Kidney (tissue), 14 donors: ENCODE results near the gene CD55. TPM values are rescaled to one million over a fixed set of nuclear protein-coding genes. Genes with fewer than 3 reads are reported as not detected.
"Not testable (repeated sequence)": the region's sequence is repeated elsewhere in the genome, so short reads cannot be mapped to it uniquely, and the experiment has no call there.

Source experiments
- DNase-seq, 5 donors: peaks; one replicate each; pipeline ENCODE4 v3.0.0-alpha.2; 2013 to 2020
- FAIRE-seq: peaks from 2 replicates; lab custom pipeline; 2012; peaks lifted over from hg19 to GRCh38; lab: Jason Lieb, UNC
- H3K27ac ChIP-seq, 2 donors: one replicate each; pipeline ENCODE4 v1.7.0; 2013; ENCODE audit warnings: low read depth in 2 of 2, low read length in 2 of 2, inconsistent platforms in 1 of 2
- H3K27me3 ChIP-seq: one replicate; pipeline ENCODE4 v1.7.1; 2013; ENCODE audit warnings: low read length, inconsistent platforms; ENCODE audit not compliant: control insufficient read depth, insufficient read depth
- H3K36me3 ChIP-seq, 3 donors: one replicate each; pipeline versions ENCODE4 v1.7.0 to v1.7.1; 2013; ENCODE audit warnings: low read length in 3 of 3, control low read depth in 1 of 3, inconsistent platforms in 1 of 3; ENCODE audit not compliant: insufficient read depth in 3 of 3, control insufficient read depth in 2 of 3
- H3K4me1 ChIP-seq, 3 donors: one replicate each; pipeline versions ENCODE4 v1.7.0 to v1.7.1; 2013; ENCODE audit warnings: low read length in 3 of 3, inconsistent platforms in 1 of 3, low read depth in 1 of 3; ENCODE audit not compliant: control insufficient read depth in 2 of 3, insufficient read depth in 2 of 3
- H3K4me3 ChIP-seq, 3 donors: one replicate each; pipeline versions ENCODE4 v1.7.0 to v1.8.1; 2013; ENCODE audit warnings: low read length in 3 of 3, control low read depth in 1 of 3, inconsistent platforms in 1 of 3
- H3K9ac ChIP-seq, 3 donors: one replicate each; pipeline versions ENCODE4 v1.7.0 to v1.7.1; 2013; ENCODE audit warnings: low read length in 3 of 3, control low read depth in 1 of 3, inconsistent platforms in 1 of 3
- H3K9me3 ChIP-seq, 3 donors: one replicate each; pipeline versions ENCODE4 v1.7.0 to v1.7.1; 2013; ENCODE audit warnings: low read length in 3 of 3, control low read depth in 1 of 3, inconsistent platforms in 1 of 3; ENCODE audit not compliant: control insufficient read depth in 2 of 3, insufficient read depth in 1 of 3
- intact Hi-C: fragments of 100-400 bp; cut with DNase I; formaldehyde crosslinking; loops from one replicate; pipeline ENCODE4 v1.11.1; 2022
- polyA plus RNA-seq: library from polyadenylated mRNA; stranded (reverse); fragments of 350-450 nt; fragmentation: Illumina TruSeq; extraction: RNeasy Lipid Tissue Mini Kit (QIAGEN cat#74804); gene quantifications from one replicate; pipeline ENCODE4 v1.2.3, GENCODE V29; 2014; ENCODE audit warnings: low read depth, low replicate concordance; ENCODE audit not compliant: insufficient read depth
- total RNA-seq: library from RNA; stranded (reverse); fragmentation: NEBNext Ultra II Directional; extraction: Animal tissue kit (Norgen Biotek cat#: 25700); gene quantifications from one replicate; pipeline ENCODE4 v1.2.1, GENCODE V29; 2021
- TF ChIP-seq, protein P1 (sequence below): IDR thresholded peaks from 3 replicates; pipeline ENCODE4 v1.5.1; 2012; ENCODE audit warnings: mild to moderate bottlenecking, moderate library complexity, borderline replicate concordance; ENCODE audit not compliant: insufficient read depth; ENCODE audit errors: extremely low read depth
- donor health status: control.
- donor health status: control.
- donor health status: control.
- donor health status: control.
- donor health status: control.
- donor health status: DM: yes; HTN: yes; CAD: no.
- donor health status: Normal renal cell carcinoma (clear cell type).

The CD55 gene
- total and polyA plus RNA-seq, 2 donors from 2014 or later, result 28.8 to 69.5 TPM

DNA sequence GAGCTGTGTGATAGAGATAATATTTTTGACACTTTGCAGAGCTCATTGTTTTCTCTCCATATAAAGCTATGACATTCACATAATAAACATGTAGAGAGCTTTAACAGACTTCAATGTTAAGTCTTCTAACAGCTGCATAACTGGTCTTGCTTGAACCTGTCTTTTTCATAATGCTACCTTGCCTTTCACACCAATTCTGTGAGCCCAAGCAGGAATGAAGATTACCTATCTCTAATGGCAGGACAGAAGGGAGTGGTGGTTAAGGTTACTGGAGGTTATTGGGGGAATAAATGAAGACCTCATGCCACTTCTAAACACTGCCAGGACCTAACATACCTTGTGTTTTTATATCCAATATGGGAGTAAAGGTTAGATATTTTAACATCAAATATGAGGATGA, 2.3 kb upstream of the CD55 start:
- TF ChIP-seq, protein P1, sequence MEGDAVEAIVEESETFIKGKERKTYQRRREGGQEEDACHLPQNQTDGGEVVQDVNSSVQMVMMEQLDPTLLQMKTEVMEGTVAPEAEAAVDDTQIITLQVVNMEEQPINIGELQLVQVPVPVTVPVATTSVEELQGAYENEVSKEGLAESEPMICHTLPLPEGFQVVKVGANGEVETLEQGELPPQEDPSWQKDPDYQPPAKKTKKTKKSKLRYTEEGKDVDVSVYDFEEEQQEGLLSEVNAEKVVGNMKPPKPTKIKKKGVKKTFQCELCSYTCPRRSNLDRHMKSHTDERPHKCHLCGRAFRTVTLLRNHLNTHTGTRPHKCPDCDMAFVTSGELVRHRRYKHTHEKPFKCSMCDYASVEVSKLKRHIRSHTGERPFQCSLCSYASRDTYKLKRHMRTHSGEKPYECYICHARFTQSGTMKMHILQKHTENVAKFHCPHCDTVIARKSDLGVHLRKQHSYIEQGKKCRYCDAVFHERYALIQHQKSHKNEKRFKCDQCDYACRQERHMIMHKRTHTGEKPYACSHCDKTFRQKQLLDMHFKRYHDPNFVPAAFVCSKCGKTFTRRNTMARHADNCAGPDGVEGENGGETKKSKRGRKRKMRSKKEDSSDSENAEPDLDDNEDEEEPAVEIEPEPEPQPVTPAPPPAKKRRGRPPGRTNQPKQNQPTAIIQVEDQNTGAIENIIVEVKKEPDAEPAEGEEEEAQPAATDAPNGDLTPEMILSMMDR, result no peak
- H3K36me3 ChIP-seq, result no peaks in the 10 kb centered on the region
- FAIRE-seq (no peak), DNase-seq (no peak)
- H3K9me3 ChIP-seq, result peaks cover 0 to 3% (median 0%) of the 10 kb centered on the region in 3 donors
- intact Hi-C loops, result no loop called here
- H3K4me1 ChIP-seq, result peaks cover 0 to 6% (median 3%) of the 10 kb centered on the region in 3 donors
- no peak overlapping the region for H3K9ac ChIP-seq
- no peak overlapping the region for H3K27ac ChIP-seq
- no peak overlapping the region for H3K4me3 ChIP-seq
- H3K27me3 ChIP-seq, result no peaks in the 10 kb centered on the region

DNA sequence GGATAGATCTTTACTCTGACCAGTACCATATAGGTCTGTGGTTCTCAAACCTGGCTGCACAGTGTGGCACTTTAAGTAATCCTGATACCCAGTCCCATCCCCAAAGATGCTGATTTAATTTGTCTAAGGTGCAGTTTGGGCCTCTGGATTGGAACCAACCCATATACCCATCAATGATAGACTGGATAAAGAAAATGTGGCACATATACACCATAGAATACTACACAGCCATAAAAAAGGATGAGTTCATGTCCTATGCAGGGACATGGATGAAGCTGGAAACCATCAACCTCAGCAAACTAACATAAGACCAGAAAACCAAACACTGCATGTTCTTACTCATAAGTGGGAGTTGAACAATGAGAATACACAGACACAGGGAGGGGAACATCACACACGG, 1.4 kb upstream of the CD55 start:
- H3K27me3 ChIP-seq, intact Hi-C loops, H3K9ac ChIP-seq, H3K4me3 ChIP-seq, FAIRE-seq, H3K36me3 ChIP-seq, H3K4me1 ChIP-seq, H3K9me3 ChIP-seq, DNase-seq, H3K27ac ChIP-seq: not testable (repeated sequence)

DNA sequence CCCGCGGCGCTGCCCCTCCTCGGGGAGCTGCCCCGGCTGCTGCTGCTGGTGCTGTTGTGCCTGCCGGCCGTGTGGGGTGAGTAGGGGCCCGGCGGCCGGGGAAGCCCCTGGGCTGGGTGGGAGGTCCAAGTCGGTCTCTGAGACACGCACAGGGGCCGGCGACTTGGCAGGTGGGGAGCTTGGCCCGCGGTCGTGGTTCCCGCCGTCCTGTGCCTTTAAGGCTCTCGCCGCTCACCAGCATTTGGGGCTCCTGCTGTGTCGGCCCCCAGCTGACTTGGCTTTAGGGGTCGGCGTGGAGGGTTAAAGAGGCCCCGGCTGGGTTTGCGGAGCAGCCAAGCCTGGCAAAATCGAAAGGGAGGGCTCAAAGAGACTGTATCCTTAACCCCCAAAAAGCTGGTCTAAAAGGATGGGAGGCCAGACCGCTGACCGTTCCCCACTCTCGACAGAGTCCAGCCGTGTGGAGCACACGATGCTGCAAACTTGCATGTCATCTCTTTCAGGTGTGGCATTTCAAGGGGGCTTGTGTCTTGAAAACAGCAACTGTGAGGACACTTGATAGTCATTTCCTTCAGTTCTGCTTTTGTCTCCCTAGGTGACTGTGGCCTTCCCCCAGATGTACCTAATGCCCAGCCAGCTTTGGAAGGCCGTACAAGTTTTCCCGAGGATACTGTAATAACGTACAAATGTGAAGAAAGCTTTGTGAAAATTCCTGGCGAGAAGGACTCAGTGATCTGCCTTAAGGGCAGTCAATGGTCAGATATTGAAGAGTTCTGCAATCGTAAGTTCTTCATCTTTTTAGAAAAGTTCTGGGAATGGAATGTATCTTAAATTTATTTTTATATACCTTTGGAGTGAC, 540 bp downstream of the CD55 start:
- TF ChIP-seq, protein P1, result no peak
- Histone ChIP-seq H3K9me3 (no peaks in the 10 kb centered on the region), H3K4me1 (peaks cover 0 to 2% (median 0%) of the 10 kb centered on the region in 3 donors), H3K27me3 (no peaks in the 10 kb centered on the region), H3K9ac (peak overlapping the region; percentile 84 to 97 (median 93)), H3K36me3 (peaks cover 0 to 8% (median 0%) of the 10 kb centered on the region in 3 donors), H3K4me3 (peak overlapping the region; percentile 90 to 98 (median 93)), H3K27ac (peak overlapping the region; percentile 95)
- peak in 2 of 5 donors; percentile 55 to 67 for DNase-seq
- no peak for FAIRE-seq
- intact Hi-C loops, result no loop called here

DNA sequence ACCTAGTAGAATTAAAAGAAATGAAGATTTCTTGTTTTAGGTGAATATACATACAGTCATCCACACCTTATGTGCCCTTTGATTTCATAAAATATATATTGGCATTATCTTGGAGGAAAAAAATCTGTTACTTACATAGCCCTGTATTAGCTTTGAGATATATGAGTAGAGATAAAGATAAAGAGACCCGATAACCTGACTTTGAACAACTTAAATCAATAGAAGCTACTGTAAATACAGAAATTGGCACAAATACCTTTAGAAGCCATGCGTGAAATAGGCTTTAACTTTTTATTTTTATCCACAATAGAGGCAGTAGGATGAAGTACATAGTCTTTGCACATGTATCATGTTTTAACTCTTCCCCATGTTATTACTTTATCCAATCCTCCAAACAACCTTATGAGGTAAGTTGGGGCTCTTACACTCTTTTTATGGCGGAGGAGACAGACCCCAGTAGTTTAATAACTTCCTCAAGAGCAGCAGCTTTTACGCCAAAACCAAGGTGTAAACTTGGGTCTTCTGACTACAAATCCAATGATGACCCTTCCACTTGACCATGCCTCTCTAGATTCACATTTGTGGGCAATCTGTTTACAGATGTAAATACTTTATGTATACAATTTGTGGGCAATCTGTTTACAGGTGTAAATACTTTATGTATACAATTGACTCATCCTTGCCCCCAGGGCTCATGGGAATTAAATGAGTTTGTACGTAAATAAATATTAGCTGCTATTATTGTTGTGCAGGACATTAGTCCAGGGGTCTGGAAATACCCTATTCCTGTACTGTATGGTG, 2.1 kb downstream of the CD55 start:
- H3K36me3 ChIP-seq, result peaks cover 0 to 14% (median 0%) of the 10 kb centered on the region in 3 donors
- FAIRE-seq, result no peak
- no peak overlapping the region for H3K4me3 ChIP-seq
- H3K27me3 ChIP-seq, result no peaks in the 10 kb centered on the region
- TF ChIP-seq, protein P1, result no peak
- H3K4me1 ChIP-seq, result peaks cover 0 to 2% (median 0%) of the 10 kb centered on the region in 3 donors
- H3K9me3 ChIP-seq, result no peaks in the 10 kb centered on the region
- intact Hi-C loops, result no loop called here
- no peak overlapping the region for H3K27ac ChIP-seq
- no peak overlapping the region for H3K9ac ChIP-seq
- no peak for DNase-seq
